ENCODE results near the gene PROB1. TPM values are rescaled to one million over a fixed set of nuclear protein-coding genes. Genes with fewer than 3 reads are reported as not detected.

Gene PROB1
- total and polyA plus RNA-seq, 2 of the 13 experiments (the other 11 are each of a cell fraction or from before 2014, with no cell fraction given) = 0.69 to 1.1 TPM

- TF ChIP-seq, protein P1, sequence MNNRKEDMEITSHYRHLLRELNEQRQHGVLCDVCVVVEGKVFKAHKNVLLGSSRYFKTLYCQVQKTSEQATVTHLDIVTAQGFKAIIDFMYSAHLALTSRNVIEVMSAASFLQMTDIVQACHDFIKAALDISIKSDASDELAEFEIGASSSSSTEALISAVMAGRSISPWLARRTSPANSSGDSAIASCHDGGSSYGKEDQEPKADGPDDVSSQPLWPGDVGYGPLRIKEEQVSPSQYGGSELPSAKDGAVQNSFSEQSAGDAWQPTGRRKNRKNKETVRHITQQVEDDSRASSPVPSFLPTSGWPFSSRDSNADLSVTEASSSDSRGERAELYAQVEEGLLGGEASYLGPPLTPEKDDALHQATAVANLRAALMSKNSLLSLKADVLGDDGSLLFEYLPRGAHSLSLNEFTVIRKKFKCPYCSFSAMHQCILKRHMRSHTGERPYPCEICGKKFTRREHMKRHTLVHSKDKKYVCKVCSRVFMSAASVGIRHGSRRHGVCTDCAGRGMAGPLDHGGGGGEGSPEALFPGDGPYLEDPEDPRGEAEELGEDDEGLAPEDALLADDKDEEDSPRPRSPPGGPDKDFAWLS (CRISPR knock-in tag; IDR thresholded peaks at IDR 0.05; ENCODE audit: borderline replicate concordance) = no peak
- TF ChIP-seq RCOR2 (CRISPR knock-in tag; IDR thresholded peaks at IDR 0.05) (0 out of 2 replicates have a peak, but pooled peaks have one; percentile 18), ZNF766 (CRISPR knock-in tag; IDR thresholded peaks at IDR 0.05; ENCODE audit: borderline replicate concordance) (no peak), NCOA2 (CRISPR knock-in tag; IDR thresholded peaks at IDR 0.05) (peak; percentile 27; the same call in 1 of the 2 replicates), CREB1 (IDR thresholded peaks at IDR 0.05) (no peak), CREB1 (CRISPR knock-in tag; IDR thresholded peaks at IDR 0.05) (no peak), SRY (CRISPR knock-in tag; IDR thresholded peaks at IDR 0.05) (no peak), PLSCR1 (CRISPR knock-in tag; IDR thresholded peaks at IDR 0.05; ENCODE audit: borderline replicate concordance) (no peak), HCFC1 (IDR thresholded peaks at IDR 0.05; ENCODE audit: low read depth, low read length) (no peak), RNF2 (conservative IDR thresholded peaks at IDR 0.05; ENCODE audit: low read depth) (no peak), SP1 (IDR thresholded peaks at IDR 0.05) (no peak), SP1 (CRISPR knock-in tag; IDR thresholded peaks at IDR 0.05) (no peak), SP2 (CRISPR knock-in tag; IDR thresholded peaks at IDR 0.05) (no peak), GABPB1 (CRISPR knock-in tag; IDR thresholded peaks at IDR 0.05) (no peak), ZNF20 (CRISPR knock-in tag; IDR thresholded peaks at IDR 0.05) (no peak), NR2C2 (CRISPR knock-in tag; IDR thresholded peaks at IDR 0.05; ENCODE audit: borderline replicate concordance) (no peak), SOX5 (CRISPR knock-in tag; IDR thresholded peaks at IDR 0.05; ENCODE audit: borderline replicate concordance) (0 out of 2 replicates have a peak, but pooled peaks have one; percentile 12), CBX1 (IDR thresholded peaks at IDR 0.05; ENCODE audit: low read depth) (no peak), ZSCAN31 (CRISPR knock-in tag; IDR thresholded peaks at IDR 0.05; ENCODE audit: low read depth) (no peak), ELF4 (CRISPR knock-in tag; IDR thresholded peaks at IDR 0.05; ENCODE audit: borderline replicate concordance) (0 out of 2 replicates have a peak, but pooled peaks have one; percentile 8), ZNF878 (CRISPR knock-in tag; IDR thresholded peaks at IDR 0.05) (no peak), ARID5B (CRISPR knock-in tag; IDR thresholded peaks at IDR 0.05) (0 out of 2 replicates have a peak, but pooled peaks have one; percentile 22), KDM1A (CRISPR knock-in tag; IDR thresholded peaks at IDR 0.05) (peak; percentile 90)
- TF ChIP-seq, protein P2, sequence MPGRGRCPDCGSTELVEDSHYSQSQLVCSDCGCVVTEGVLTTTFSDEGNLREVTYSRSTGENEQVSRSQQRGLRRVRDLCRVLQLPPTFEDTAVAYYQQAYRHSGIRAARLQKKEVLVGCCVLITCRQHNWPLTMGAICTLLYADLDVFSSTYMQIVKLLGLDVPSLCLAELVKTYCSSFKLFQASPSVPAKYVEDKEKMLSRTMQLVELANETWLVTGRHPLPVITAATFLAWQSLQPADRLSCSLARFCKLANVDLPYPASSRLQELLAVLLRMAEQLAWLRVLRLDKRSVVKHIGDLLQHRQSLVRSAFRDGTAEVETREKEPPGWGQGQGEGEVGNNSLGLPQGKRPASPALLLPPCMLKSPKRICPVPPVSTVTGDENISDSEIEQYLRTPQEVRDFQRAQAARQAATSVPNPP (CRISPR knock-in tag; IDR thresholded peaks at IDR 0.05) = no peak
Observed at GRCh38 chr5:139402561-139403158, 7.8 kb upstream of the PROB1 start (continued).
